Measurements from ENCODE around the gene RECQL5. TPM values are rescaled to one million over a fixed set of nuclear protein-coding genes. Genes with fewer than 3 reads are reported as not detected.

Gene RECQL5
- total RNA-seq, 4 donors from 2014 or later: 35.3 to 129 (median 63.6) TPM

- no peaks in the 10 kb centered on the region for H3K9me3 ChIP-seq
- no peak for DNase-seq (ENCODE audit: low spot score in 2 of 2)
Observed at GRCh38 chr17:75605790-75606189, 61.2 kb downstream of the RECQL5 start.

GRCh38 chr17:75604034-75604695, 62.8 kb downstream of the RECQL5 start:
- Histone ChIP-seq H3K9me3 (no peaks in the 10 kb centered on the region), H3K4me1 (peaks cover 31% of the 10 kb centered on the region), H3K36me3 (no peaks in the 10 kb centered on the region), H3K27me3 (no peaks in the 10 kb centered on the region), H3K4me3 (no peak overlapping the region), H3K27ac (peak overlapping the region; percentile 55)
- TF ChIP-seq, protein P1, sequence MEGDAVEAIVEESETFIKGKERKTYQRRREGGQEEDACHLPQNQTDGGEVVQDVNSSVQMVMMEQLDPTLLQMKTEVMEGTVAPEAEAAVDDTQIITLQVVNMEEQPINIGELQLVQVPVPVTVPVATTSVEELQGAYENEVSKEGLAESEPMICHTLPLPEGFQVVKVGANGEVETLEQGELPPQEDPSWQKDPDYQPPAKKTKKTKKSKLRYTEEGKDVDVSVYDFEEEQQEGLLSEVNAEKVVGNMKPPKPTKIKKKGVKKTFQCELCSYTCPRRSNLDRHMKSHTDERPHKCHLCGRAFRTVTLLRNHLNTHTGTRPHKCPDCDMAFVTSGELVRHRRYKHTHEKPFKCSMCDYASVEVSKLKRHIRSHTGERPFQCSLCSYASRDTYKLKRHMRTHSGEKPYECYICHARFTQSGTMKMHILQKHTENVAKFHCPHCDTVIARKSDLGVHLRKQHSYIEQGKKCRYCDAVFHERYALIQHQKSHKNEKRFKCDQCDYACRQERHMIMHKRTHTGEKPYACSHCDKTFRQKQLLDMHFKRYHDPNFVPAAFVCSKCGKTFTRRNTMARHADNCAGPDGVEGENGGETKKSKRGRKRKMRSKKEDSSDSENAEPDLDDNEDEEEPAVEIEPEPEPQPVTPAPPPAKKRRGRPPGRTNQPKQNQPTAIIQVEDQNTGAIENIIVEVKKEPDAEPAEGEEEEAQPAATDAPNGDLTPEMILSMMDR (IDR thresholded peaks at IDR 0.05): no peak
- no peak for TF ChIP-seq POLR2A (IDR thresholded peaks at IDR 0.05)
- no peak for TF ChIP-seq EP300 (IDR thresholded peaks at IDR 0.05)
- TF ChIP-seq POLR2AphosphoS5 (IDR thresholded peaks at IDR 0.05): no peak
- 35% methylated on average over 12 of the region's 12 CpGs for WGBS
- DNase-seq (ENCODE audit: low spot score in 2 of 2): peak in 1 of 2 donors; percentile 64

More at GRCh38 chr17:75605790-75606189, 61.2 kb downstream of the RECQL5 start:
- no peak overlapping the region for H3K27ac ChIP-seq
- WGBS: 77% methylated on average over 14 of the region's 16 CpGs
- no peaks in the 10 kb centered on the region for H3K27me3 ChIP-seq
- TF ChIP-seq POLR2A (IDR thresholded peaks at IDR 0.05): no peak
- TF ChIP-seq, protein P1 (IDR thresholded peaks at IDR 0.05): no peak
- no peak for TF ChIP-seq EP300 (IDR thresholded peaks at IDR 0.05)
- TF ChIP-seq POLR2AphosphoS5 (IDR thresholded peaks at IDR 0.05): no peak
- no peak overlapping the region for H3K4me3 ChIP-seq
- H3K4me1 ChIP-seq: peaks cover 31% of the 10 kb centered on the region
- H3K36me3 ChIP-seq: no peaks in the 10 kb centered on the region

- peak overlapping the region; percentile 55 for H3K27ac ChIP-seq
- WGBS: 74% methylated on average over 9 of the region's 9 CpGs
- no peak overlapping the region for H3K4me3 ChIP-seq
Observed at GRCh38 chr17:75603123-75603522, 63.8 kb downstream of the RECQL5 start.

DNA sequence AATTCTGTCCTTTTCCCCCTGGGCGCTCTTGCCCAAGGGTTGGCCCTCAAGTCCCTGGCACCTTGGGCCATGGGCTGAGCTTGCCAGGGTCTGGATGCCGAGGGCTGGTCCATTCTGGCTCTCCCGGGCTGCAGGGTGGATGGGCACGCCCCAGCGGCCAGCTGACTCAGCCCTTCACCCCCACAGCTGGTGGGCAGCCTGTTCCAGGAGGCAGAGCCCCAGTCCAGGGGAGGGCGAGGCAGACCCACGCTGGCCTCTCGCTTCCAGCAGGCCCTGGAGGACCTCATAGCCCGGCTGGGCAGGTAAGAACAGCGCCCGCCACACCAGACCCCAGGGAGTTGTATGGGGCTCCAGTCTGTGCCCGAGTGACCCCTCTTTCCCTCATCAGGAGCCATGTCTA, 64.3 kb downstream of the RECQL5 start:
- no peak for DNase-seq (ENCODE audit: low spot score in 2 of 2)
- Histone ChIP-seq H3K36me3 (no peaks in the 10 kb centered on the region), H3K27ac (no peak overlapping the region), H3K9me3 (no peaks in the 10 kb centered on the region), H3K4me3 (no peak overlapping the region), H3K4me1 (peaks cover 31% of the 10 kb centered on the region), H3K27me3 (no peaks in the 10 kb centered on the region)
- WGBS: 93% methylated on average over 2 of the region's 12 CpGs
- TF ChIP-seq, protein P1 (IDR thresholded peaks at IDR 0.05): no peak
- TF ChIP-seq EP300 (IDR thresholded peaks at IDR 0.05): no peak
- TF ChIP-seq POLR2AphosphoS5 (IDR thresholded peaks at IDR 0.05): no peak
- TF ChIP-seq POLR2A (IDR thresholded peaks at IDR 0.05): no peak

More at GRCh38 chr17:75603123-75603522, 63.8 kb downstream of the RECQL5 start:
- DNase-seq (ENCODE audit: low spot score in 2 of 2): no peak
- no peaks in the 10 kb centered on the region for H3K27me3 ChIP-seq
- no peaks in the 10 kb centered on the region for H3K36me3 ChIP-seq
- peaks cover 31% of the 10 kb centered on the region for H3K4me1 ChIP-seq
- TF ChIP-seq POLR2AphosphoS5 (IDR thresholded peaks at IDR 0.05) (no peak), POLR2A (IDR thresholded peaks at IDR 0.05) (no peak), EP300 (IDR thresholded peaks at IDR 0.05) (no peak)
- TF ChIP-seq, protein P1 (IDR thresholded peaks at IDR 0.05): no peak
- H3K9me3 ChIP-seq: no peaks in the 10 kb centered on the region

- no peaks in the 10 kb centered on the region for H3K9me3 ChIP-seq
- H3K4me3 ChIP-seq: no peak overlapping the region
- TF ChIP-seq POLR2A (IDR thresholded peaks at IDR 0.05): no peak
- TF ChIP-seq, protein P1 (IDR thresholded peaks at IDR 0.05): peak; percentile 48 to 84
- H3K27me3 ChIP-seq: no peaks in the 10 kb centered on the region
- peaks cover 31% of the 10 kb centered on the region for H3K4me1 ChIP-seq
- H3K27ac ChIP-seq: no peak overlapping the region
- no peaks in the 10 kb centered on the region for H3K36me3 ChIP-seq
- DNase-seq (ENCODE audit: low spot score in 2 of 2): peak in 1 of 2 donors; percentile 68
- 67% methylated on average over 20 of the region's 28 CpGs for WGBS
Observed at GRCh38 chr17:75601057-75601987, 65.6 kb downstream of the RECQL5 start.
